Measurements from ENCODE around the gene RPS6KL1. TPM values are rescaled to one million over a fixed set of nuclear protein-coding genes. Genes with fewer than 3 reads are reported as not detected.

Gene RPS6KL1
- total RNA-seq, 1 experiment from 2014 or later, result 18.8 TPM

- Histone ChIP-seq H3K56ac (ENCODE audit: insufficient read length, low read depth, low read length) (no peak overlapping the region), H3K18ac (ENCODE audit: insufficient read length, low read depth, low read length) (no peak overlapping the region), H2AFZ (ENCODE audit: low read length) (no peak overlapping the region), H3K4me1 (ENCODE audit: insufficient read depth, low read length) (no peaks in the 10 kb centered on the region), H3K79me2 (ENCODE audit: insufficient read depth, low read length) (no peaks in the 10 kb centered on the region), H3K9me3 (ENCODE audit: control insufficient read depth, low read depth, low read length) (no peaks in the 10 kb centered on the region), H3T11ph (ENCODE audit: low read length) (no peak overlapping the region), H4K20me1 (ENCODE audit: control insufficient read depth, insufficient read depth, insufficient read length) (no peaks in the 10 kb centered on the region), H3K23me2 (ENCODE audit: insufficient read length, low read depth, low read length, poor library complexity, severe bottlenecking) (no peaks in the 10 kb centered on the region), H2BK5ac (ENCODE audit: insufficient read length, low read length) (no peak overlapping the region), H4K91ac (ENCODE audit: insufficient read length, low read depth, low read length) (no peak overlapping the region), H2BK120ac (ENCODE audit: low read depth, low read length, poor library complexity, severe bottlenecking) (no peak overlapping the region), H2AK5ac (ENCODE audit: insufficient read length, low read length) (no peak overlapping the region), H3K9ac (ENCODE audit: extremely low read depth, insufficient read length, low read length) (no peak overlapping the region), H3K4ac (ENCODE audit: low read depth, low read length) (no peak overlapping the region), H3K14ac (ENCODE audit: insufficient read depth, low read length) (no peak overlapping the region), H2BK15ac (ENCODE audit: low read depth, low read length) (no peak overlapping the region), H3K27ac (ENCODE audit: insufficient read length, low read depth, low read length) (no peak overlapping the region), H4K5ac (ENCODE audit: insufficient read length, low read depth, low read length) (no peak overlapping the region), H2BK20ac (ENCODE audit: low read depth, low read length, poor library complexity, severe bottlenecking) (no peak overlapping the region), H3K23ac (ENCODE audit: insufficient read length, low read depth, low read length) (no peak overlapping the region), H3K4me2 (ENCODE audit: insufficient read depth, insufficient read length, low read length) (no peak overlapping the region), H2BK12ac (ENCODE audit: insufficient read length, low read depth, low read length) (no peak overlapping the region), H4K8ac (replicated peaks; ENCODE audit: insufficient read length, low read depth, low read length) (no peak overlapping the region), H3K27me3 (ENCODE audit: insufficient read depth, low read length) (no peaks in the 10 kb centered on the region), H3K79me1 (ENCODE audit: insufficient read depth, low read depth, low read length, poor library complexity, severe bottlenecking) (no peaks in the 10 kb centered on the region)
- H3K4me1 Mint-ChIP-seq, result 0 out of 4 replicates have a peak, but pooled peaks cover 0 to 2% of the 10 kb centered on the region in 2 experiments
- H3K27me3 Mint-ChIP-seq (ENCODE audit: low read depth), result peaks cover 2% of the 10 kb centered on the region; the same call in 1 of the 2 replicates
- no peaks in the 10 kb centered on the region for H3K9me3 Mint-ChIP-seq
- TF ChIP-seq, protein P1, sequence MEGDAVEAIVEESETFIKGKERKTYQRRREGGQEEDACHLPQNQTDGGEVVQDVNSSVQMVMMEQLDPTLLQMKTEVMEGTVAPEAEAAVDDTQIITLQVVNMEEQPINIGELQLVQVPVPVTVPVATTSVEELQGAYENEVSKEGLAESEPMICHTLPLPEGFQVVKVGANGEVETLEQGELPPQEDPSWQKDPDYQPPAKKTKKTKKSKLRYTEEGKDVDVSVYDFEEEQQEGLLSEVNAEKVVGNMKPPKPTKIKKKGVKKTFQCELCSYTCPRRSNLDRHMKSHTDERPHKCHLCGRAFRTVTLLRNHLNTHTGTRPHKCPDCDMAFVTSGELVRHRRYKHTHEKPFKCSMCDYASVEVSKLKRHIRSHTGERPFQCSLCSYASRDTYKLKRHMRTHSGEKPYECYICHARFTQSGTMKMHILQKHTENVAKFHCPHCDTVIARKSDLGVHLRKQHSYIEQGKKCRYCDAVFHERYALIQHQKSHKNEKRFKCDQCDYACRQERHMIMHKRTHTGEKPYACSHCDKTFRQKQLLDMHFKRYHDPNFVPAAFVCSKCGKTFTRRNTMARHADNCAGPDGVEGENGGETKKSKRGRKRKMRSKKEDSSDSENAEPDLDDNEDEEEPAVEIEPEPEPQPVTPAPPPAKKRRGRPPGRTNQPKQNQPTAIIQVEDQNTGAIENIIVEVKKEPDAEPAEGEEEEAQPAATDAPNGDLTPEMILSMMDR (conservative IDR thresholded peaks at IDR 0.05), result no peak
- WGBS (ENCODE audit: extremely low coverage, insufficient read length, low lambda C conversion rate), result no CpG with 5 or more reads among the region's 8 CpGs
- no peak overlapping the region for H3K4me3 Mint-ChIP-seq
- no peak overlapping the region for H3K27ac Mint-ChIP-seq
- DNase-seq, result no peak
- no peaks in the 10 kb centered on the region for H3K36me3 Mint-ChIP-seq (ENCODE audit: insufficient read depth in 1 of 3, low read depth in 3 of 3)
These were observed 54.3 kb downstream of the RPS6KL1 start for GRCh38 chr14:74868739-74869138.
